Activated CD4-positive, CD25-positive, alpha-beta regulatory T cell treated with anti-CD3 and anti-CD28 coated beads, Interleukin-2, amount 50 U/mL, for 72 hours (primary cell): Measurements from ENCODE around the gene SMIM35.
"Not testable (repeated sequence)": the region's sequence is repeated elsewhere in the genome, so short reads cannot be mapped to it uniquely, and the experiment has no call there.

ENCODE experiments used
- DNase-seq: peaks from one replicate; pipeline ENCODE4 v3.0.0; 2021

The SMIM35 gene

DNA sequence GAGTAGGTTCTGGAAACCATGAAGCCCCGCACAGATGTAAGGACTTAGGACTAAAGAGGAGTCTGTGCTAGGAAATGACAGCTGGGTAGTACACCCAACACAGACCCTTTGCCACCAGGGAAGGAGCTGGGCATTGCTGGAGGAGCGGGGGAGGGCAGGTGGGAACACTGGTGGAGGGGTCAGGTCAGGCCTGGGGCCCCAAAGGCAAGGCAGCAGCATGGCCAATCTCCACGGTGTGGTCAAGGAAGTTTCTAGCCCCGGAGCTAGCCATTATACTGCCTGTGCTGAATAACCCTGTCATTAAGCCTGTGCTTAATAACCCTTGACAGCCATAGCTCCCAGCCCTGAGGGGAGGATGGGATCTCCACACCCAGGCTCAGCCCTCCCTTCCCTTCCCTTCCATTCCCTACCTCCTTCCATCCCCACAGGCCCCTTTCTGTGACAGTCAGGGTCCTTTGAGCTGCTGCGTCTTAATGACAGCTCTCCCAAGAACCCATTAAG is 7.8 kb downstream of the SMIM35 start:
- DNase-seq, result no peak

DNA sequence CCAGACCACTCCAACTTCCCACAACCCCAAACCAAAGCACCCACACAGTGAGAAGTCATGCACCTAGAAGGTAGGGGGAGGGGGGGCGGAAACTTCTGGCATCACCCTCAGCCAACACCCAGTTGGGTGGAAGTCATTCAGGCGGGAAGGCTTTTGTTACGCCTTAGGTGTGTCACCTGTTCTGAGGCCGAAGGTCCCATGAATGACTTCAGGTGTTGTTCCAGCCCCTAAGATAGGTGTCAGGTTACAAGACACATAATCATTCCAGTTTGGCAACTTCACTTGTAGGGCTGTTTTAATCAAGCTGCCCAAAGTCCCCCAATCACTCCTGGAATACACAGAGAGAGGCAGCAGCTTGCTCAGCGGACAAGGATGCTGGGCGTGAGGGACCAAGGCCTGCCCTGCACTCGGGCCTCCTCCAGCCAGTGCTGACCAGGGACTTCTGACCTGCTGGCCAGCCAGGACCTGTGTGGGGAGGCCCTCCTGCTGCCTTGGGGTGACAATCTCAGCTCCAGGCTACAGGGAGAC is 9.9 kb downstream of the SMIM35 start, which contains the start of gene TMPRSS4:
TMPRSS4 (plus strand) TSS at position 325 of the 528 bp plus-strand sequence. CDS start 225 bp downstream, outside the sequence.
- no peak for DNase-seq

DNA sequence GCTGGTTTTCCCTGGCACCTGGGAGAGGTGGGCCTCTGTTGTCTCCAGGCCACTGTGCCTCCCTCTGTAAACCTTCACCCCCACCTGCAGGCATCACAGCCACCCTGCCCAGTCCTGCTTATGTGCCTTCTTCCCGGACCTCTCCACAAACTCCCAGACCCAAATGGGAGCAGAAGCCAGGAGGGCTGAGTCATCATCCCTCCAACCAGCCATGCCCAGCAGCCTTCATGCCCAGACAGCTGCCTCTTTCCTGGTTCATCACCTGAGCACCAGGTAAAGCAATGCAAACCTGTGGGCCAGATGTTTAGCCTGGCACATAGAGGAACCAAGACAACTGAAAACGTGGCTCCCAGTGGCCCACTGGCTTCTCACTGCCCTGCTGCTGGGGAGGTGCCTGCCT is 12.0 kb downstream of the SMIM35 start:
- no peak for DNase-seq

DNA sequence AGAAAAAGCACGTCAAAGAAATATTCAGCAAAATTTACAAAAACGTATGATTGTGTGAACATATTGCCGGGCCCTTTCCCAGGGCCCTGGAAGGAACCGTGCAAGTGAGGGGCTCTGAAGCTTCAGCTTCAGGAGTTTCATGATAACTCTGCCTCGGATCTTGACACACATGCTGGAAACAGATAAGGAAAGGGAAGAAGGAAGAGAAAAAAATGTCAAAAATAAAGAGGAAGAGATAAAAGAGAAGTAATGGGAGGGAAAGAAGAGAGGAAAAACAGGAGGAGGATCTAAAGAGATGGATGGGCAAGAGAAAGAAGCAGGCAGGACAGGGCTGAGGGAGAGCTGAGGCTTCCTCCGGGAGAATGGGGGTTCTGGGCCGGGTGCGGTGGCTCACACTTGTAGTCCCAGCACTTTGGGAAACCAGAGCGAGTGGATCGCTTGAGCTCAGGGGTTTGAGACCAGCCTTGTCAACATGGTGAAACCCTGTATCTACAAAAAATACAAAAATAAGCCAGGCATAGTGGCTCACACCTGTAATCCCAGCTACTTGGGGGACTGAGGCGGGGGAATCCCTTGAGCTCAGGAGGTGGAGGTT is 12.6 kb downstream of the SMIM35 start:
- no peak for DNase-seq

DNA sequence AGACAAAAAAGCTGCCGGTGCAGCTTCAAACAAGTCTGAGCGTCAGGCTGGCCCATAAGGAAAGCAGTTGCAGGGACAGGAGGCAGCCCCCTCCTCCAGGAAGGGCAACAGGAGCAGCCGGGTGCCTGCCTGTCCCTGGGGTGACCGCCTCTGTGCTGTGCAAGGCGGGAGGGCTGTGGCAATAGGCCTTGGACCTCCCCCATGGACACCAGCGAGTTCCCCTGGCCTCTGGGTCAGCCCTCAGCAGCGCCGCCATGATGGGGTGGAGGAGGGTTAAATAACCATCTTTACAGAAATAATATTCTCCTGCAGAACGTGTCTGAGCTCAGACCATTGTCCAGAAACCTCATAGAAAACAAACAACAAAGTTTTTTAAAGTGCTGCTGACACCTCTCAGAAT is 13.2 kb downstream of the SMIM35 start:
- DNase-seq, result no peak

DNA sequence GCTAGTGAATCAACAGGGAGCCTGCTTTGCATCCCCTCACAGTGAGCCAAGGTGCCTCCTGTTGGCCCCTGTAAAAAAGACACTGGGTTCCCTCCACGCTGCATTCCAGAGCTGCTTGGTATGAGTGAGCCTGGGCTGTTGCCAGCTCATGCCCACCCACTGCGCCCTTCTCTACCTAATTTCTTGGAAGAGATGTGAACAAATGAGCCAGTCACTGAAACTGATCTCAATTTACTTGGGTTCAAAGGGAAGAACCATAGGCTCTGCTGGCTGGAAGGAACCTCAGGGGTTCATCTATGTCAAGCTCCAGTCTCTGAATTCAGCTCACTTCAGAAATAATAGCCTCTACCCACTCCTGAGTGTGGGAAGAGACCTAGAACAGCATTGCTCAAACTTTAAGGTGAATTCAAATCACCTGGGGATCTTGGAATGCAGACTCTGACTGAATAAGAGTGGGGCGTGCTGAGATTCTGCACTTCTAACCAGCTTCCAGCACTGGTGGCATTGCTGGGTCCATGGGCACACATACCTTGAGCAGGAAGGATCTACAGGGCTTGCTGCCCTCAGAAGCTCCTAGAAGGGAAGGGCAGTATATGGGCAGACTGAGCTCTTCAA is 15.2 kb downstream of the SMIM35 start:
- DNase-seq, result no peak

DNA sequence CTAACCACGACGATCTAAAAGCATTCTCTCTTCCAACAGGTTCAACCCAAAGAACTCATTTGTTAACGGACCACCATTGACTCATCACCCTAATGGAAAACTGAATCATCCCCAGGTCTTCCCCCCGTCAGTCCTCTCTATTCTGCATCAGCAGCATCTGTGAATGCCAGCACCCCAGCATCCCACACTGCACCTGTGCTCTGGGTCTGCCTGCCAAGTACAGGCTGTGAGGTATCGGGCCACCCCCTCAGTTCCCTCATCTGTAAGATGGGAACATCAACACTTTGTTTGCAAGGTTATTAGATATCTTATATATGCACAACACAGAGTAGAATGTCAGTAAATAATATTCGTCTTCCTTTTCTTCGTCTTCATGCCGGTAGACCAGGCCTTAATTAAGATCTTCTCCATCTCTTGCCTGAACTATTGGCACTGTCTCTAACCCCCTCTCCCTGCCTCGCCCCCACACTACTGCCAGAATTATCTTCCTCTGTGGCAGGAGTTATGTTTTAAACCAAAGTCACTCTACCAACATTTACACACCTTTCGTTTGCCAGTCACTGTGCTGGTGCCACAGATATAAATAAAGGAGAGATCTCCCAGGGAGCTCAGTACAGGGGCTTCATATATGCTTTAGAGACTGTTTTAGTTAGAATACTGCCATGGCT is 17.7 kb downstream of the SMIM35 start:
- no peak for DNase-seq

DNA sequence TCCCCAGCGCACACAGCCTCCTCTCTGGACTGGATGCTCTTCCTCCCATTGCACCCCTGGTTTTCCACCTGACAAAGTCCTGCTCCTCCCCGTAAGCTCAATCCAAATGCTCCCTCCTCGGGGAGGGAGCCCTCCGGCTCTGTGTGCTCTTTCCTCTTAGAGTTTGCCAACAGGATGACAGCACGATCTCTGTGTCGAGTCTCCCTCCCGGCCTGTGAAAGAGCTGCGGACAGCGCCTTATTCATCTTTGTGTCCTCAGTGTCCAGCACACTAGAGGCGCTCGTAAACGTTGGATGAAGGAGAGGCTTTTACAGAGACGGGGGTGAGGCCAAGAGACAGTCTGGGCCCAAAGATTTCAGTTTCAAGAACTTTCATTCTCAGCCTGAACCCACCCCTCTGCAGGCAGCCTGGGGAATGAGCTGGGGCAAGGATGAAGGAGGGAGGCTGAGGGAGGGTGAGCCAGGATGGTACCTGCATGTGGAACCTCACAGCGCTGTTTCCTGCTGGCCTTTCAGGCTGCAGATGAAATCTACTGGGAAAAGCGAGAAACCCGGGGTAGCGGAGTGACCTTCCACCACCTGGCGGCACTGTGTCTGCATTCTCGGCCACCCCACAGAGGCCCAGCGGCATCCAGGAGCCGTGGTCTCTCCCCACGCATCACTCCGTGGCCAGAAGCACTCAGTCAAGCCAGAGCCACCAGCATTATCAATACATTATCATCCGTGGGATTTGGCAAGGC is 18.4 kb downstream of the SMIM35 start:
- no peak for DNase-seq

DNA sequence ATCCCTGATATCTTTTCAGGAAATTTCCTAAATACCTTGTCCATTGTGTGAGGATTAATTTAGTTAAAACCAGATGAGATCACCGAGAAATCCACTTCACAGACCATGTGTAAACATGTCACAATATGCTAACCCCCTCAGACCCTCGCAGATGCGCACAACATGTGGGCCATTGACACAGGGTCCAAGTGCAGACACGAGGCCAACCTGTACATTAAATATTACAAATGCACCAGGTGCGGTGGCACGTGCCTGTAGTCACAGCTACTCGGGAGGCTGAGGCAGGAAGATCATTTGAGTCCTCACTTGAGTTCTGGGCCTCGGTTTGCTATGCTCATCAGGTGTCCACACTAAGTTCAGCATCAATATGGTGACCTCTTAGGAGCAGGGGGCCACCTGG is 19.8 kb downstream of the SMIM35 start:
- DNase-seq, result no peak

DNA sequence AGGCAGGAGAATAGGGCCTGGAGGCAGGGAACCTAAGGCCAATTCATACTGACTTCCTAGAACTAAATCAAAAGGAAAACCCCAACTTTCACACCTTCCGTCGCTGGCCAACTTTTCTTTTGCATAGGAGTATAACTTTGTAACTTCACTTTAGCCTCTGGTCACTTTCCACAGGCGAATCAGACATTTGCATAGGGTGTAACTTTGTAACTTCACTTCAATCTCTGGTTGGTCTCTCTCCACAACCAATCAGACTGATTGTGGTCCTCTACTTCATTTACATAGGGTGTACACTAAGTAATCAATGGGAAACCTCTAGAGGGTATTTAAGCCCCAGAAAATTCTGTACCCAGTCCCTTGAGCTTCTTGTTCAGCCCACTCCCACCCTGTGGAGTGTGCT is 21.4 kb downstream of the SMIM35 start:
- no peak for DNase-seq

DNA sequence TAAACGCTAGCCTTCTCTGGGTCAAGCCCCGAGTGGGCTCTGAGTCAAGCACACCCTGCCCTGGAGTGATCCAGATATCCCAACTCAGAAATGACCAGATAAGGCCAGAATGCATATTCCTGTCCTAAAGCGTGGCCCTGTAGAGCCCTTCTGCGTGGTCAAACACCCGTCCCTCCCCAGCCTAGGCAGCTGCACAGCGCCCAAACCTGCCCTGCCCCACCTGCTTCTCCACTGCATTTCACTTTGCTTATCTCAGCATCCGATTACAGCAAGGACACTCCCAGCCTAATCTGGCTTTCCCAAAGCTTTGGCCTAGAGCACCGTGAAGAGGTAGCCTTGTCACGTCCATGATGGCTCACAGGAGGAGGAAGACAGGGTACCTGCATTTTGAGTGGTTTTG is 21.8 kb downstream of the SMIM35 start:
- DNase-seq, result no peak

DNA sequence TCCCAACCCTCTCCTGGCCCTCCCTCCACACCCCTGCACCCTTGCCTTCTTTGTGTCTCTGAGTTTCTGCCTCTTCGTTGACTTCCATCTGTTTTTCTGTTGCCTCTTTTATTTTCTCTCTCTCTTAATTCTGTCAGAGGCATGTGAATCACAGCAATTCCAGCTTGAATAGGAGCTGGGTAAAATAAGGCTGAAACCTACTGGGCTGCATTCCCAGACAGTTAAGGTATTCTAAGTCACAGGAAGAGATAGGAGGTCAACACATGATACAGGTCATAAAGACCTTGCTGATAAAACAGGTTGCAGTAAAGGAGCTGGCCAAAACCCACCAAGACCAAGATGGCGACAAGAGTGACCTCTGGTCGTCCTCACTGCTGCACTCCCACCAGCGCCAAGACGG is 24.1 kb downstream of the SMIM35 start:
- DNase-seq, result not testable (repeated sequence)

DNA sequence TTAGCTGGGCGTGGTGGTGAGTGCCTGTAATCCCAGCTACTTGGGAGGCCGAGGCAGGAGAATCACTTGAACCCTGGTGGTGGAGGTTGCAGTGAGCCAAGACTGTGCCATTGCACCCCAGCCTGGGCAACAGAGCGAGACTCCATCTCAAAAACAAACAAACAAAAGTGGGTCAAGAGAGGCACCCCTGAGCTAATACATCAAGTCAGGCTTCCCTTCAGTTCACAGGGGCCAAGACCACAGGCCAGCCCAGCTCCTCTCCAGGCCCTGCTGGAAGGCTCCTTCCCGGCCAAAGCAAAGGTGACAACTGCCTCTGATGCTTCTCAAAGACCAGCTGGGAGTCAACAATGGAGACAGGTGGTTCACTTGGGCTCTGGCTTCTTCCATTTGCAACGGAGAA is 24.6 kb downstream of the SMIM35 start:
- DNase-seq, result not testable (repeated sequence)

DNA sequence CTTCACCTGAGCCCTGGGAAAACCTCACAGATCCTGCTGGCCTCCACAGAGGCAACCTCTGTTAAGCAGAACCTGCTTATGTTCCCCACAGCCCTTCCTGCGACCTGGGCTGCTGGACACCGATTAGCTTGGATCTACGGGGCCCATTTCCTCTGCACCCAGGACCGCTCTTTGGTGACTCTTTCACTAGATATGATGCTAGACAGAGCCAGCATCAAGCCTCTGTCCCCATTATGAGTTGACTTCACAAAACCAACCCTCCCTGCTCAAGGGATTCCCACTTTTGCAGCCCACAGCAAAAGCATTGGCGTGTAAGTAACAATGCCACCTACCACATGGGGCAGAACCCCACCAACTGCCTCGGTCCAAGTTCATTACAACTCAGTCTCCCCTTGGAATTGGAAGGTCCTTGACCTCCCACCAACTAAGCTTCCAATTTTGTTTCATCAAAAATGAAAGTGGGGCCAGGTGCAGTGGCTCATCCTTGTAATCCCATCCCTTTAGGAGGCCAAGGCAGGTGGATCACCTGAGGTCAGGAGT is 25.1 kb downstream of the SMIM35 start:
- no peak for DNase-seq

DNA sequence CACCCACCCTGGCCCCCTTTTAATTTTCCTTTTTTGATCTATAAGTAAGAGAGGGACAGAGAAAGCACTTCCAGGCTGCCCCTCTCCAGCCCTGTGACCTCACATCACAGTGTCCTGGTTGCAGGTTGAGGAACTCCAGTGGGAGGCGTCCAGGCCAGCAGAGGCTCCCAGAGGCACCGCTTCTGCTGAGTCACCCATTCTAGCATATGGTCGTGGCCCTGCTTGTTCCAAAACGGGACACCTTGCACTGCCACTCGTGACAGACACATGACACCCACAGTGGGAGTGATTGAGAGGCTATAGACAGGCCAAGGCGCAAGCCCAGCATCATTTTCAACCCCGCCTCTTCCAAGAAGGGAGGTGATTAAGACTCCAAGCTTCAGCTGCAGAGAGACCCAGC is 25.9 kb downstream of the SMIM35 start:
- DNase-seq, result peak; percentile 25

DNA sequence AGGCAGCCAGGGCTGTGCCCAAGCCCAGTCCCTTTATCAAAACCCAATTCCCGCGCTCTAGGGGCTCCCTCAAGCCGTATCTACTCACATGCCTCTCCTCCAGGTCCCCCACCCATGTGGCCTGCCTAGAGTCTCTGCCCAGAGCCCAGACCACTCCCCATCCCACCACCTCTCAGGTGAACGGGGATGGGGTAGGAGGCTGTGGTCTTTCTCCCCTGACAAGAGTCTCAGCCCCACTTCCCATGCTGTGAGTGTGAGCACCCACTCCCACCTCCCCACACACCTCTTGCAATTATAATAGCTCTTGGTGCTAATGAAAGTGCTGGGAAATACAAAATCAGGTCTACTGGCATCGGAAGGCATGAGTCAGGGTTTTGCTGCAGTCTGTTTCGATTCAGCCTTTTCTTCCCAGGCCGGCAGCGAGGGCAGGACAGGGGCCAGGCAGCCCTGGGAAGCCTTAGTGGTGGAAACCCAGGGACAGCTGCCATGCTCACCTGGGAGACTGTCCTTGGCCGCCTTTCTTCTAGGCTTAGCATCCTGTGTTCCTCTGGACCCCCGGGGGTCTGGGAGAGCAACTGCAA is 26.6 kb downstream of the SMIM35 start:
- peak; percentile 20 for DNase-seq

DNA sequence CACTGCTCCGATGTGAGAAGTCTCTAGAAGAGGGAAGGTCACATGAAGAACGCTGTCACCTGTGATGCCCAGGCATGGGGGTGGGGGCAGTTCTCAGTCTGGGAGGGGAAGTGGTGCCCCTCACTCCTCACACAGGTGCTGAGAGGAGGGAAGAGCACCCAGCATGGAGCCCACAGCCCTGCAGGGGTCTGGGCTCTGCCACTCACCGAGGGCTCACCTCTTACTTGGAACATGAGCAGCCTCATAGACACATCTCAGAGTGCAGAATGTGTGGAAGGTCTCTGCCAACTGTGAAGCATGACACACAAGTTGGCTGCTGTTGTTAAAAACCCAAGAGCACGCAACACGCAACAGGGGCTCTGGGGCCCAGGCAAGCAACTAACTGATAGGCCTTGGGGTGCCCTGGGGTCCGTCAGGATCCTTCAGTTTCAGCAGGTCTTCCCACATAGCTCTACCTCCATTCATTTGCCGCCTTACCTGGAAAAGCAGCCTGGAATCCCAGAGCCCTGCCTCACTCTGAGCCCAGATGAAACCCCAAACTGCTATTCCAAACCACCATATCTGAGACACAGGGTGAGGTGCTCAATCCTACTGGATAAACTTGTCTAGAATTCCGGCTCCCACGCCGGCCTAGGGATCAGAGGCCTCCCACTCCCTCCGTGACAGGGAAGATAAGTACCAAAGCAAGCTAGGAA is 27.4 kb downstream of the SMIM35 start:
- no peak for DNase-seq

DNA sequence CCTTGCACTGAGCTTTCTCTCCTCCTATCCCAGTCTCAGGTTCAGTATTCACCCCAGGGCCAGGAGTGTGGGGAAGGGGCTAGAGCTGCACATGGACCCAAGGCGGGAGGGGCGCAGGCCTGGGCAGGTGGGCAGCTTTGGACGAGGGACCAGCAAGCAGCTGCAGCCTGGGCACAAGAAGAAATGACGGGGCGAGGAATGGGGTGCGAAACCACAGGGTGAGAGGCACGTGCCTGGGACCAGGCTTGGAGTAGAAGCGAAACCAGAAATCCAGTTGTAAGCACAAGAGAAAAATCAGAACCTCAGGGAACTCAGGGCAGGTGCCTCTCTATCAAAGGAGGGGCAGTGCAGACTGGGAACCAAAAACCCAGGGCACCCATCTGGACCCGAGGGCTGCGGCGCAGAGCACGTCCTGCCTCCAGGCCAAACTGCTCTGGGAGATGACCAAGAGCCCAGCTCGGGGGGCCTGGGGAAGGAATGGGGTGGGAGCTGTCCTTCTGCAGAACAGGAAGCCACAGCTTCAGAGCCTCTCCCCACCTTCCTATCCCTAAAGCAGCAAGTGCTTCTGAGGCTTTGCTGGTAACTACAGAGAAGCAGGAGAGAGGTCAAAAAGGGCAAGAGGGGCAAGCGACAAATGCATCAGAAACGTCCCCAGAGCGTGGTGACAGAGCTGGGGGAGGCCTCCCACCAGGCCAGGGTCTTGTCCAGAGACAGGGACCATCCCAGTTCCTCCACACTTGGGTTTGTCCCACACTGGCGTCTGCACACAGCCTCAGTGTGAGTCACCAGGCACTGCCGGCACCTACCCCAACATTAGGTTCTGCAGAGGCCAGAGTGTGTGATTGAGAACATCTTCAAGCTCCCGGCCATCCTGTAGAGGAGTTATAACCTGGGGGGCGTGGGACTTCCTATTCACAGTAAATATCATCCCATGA is 28.2 kb downstream of the SMIM35 start:
- DNase-seq, result no peak

DNA sequence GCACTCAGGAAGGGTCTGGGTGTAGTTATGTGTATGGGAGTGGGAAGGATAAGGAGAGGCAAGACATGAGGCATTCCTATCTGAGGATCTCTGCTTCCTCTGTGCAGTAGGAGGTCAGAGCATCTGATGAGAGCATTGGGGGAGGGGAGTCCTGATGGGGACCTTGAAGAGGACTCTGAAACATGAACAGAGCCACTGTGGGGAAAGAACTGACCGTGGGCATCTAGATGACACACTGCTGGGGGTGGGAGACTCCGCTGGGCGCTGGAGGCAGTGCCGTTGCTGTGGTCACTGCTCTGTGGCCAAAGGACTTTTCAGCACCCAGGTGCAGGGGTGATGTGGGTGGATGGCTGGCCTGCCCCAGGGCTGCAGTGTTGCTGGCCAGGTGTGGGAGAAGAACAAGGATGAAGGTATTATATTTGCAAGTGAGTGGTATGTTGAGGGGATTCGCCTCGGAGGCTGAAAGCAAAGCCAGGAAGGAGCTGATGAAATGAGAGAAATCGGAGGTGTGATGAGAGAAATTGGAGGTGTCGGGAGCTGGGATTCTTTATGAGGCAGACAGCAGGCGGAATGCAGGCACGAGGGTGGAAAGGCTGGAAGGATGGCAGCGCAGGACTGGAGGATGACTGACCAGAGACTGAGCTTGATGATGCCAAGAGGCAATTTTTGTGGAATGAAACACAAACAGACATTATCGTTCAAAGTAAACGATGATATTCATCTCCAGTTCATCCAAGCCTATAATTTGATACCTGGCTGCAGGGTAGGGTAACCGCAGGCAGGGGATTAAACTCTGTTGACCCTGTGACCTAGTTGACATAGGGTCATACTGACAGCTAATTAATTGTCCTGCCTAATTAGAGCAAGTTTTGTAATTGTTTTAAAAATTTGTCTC is 29.3 kb downstream of the SMIM35 start:
- no peak for DNase-seq

DNA sequence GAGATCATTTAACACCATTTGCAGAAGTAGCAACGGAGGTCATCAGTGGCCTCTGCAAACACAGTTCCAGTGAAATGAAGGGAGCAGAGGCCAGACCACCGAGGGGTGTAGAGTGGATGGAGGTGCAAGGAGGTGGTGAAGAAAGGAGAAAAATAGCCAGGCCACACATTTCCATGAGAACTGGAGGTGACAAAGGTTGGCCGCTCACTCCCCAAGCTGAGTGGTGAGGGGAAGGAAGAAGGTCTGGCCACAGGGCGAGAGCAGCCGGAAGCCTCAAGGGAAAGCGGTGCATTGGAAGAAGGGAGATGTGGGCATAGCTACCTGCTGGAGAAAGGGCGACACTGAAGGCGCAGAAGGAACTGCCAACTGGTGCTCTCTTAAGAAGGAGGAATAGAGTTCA is 30.0 kb downstream of the SMIM35 start:
- DNase-seq, result no peak
